Ramos (cell line): ENCODE measurements around the gene CORO1C.

Source experiments
- in situ Hi-C: fragments of 300-500 bp; cut with MboI; formaldehyde crosslinking; loops from one replicate; pipeline ENCODE4 v1.14.3; 2022; ENCODE audit warnings: low sequenced_read_pairs; ENCODE audit not compliant: unreplicated experiment

CORO1C gene

GRCh38 chr12:108700833-108701541, 30.3 kb downstream of the CORO1C start:
- in situ Hi-C loops, result no loop called here

GRCh38 chr12:108699955-108700563, 31.3 kb downstream of the CORO1C start:
- in situ Hi-C loops, result no loop called here

DNA sequence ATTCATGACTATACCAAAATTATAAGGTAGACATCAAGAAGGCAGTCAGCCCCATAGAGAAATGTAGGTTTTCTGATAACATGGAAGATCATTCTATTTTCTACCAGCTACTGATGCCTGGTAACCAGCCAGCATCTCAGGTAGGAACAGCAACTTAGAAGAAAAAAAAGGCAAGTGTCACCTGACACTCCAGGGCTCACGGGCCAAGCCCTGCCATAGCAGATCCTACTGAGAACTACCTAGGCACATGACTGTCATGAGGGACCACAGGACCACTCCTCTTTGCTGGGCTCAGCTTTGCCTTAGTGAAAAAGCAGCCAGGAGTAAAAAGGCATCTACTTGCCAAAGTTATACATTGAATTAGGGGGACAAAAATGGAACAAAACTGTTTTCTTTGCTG, 33.4 kb downstream of the CORO1C start:
- in situ Hi-C loops, result no loop called here

DNA sequence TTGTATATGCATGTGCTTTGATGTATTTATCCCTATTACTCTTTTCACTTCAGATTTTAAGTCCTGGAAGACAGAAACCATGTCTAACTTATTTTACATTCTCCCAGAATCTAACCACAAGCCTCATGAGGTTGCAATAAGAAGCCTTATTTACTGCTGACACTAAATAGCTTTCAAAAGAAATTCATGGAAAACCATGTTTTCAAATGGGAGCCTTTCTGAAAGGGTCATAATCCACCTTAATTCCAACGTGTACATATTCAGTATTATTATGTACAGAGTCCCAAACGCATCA, 34.4 kb downstream of the CORO1C start:
- in situ Hi-C loops, result no loop called here

GRCh38 chr12:108696111-108696995, 35.0 kb downstream of the CORO1C start:
- in situ Hi-C loops, result no loop called here

- in situ Hi-C loops, result no loop called here
These were observed 36.5 kb downstream of the CORO1C start for GRCh38 chr12:108694812-108695278.

DNA sequence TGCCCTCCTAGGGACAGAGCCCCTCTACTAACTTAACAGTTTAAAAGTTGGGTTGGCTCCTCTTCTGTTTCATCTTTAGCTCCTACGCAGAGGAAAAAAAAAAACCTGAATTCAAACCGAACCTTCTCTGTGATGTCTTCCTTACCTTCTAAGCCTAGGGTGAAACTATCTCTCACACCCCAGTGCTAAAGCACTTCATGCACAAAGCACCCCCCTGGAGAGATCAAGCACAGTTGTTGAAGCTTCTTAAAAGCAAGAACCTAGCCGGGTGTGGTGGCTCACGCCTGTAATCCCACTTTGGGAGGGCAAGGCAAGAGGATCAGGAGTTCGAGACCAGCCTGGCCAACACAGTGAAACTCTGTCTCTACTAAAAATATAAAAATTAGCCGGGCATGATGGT, 37.6 kb downstream of the CORO1C start:
- in situ Hi-C loops, result no loop called here

GRCh38 chr12:108693186-108693730, 38.1 kb downstream of the CORO1C start:
- in situ Hi-C loops, result no loop called here

GRCh38 chr12:108691998-108692808, 39.1 kb downstream of the CORO1C start:
- in situ Hi-C loops, result no loop called here

GRCh38 chr12:108691175-108691997, 39.9 kb downstream of the CORO1C start:
- in situ Hi-C loops, result no loop called here

GRCh38 chr12:108690542-108691174, 40.7 kb downstream of the CORO1C start:
- in situ Hi-C loops, result no loop called here

DNA sequence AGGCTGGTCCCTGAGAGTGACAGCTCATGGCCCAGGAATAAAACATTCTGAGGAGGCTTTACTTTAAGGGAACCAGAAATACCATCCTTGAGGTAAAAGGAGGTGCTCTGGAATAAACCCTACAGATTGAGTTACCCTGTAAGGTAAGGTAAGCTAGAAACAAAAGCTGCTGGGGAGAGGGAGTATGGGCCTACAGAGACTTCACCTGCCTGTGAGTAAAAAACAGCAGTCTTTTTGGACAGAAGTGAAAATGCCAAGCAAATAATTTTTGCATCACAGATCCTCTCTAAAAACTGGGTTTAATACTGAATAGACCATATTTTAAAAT, 41.2 kb downstream of the CORO1C start:
- in situ Hi-C loops, result no loop called here

GRCh38 chr12:108689314-108690190, 41.8 kb downstream of the CORO1C start:
- in situ Hi-C loops, result no loop called here

- in situ Hi-C loops, result no loop called here
These were observed 44.5 kb downstream of the CORO1C start for GRCh38 chr12:108686780-108687179.

DNA sequence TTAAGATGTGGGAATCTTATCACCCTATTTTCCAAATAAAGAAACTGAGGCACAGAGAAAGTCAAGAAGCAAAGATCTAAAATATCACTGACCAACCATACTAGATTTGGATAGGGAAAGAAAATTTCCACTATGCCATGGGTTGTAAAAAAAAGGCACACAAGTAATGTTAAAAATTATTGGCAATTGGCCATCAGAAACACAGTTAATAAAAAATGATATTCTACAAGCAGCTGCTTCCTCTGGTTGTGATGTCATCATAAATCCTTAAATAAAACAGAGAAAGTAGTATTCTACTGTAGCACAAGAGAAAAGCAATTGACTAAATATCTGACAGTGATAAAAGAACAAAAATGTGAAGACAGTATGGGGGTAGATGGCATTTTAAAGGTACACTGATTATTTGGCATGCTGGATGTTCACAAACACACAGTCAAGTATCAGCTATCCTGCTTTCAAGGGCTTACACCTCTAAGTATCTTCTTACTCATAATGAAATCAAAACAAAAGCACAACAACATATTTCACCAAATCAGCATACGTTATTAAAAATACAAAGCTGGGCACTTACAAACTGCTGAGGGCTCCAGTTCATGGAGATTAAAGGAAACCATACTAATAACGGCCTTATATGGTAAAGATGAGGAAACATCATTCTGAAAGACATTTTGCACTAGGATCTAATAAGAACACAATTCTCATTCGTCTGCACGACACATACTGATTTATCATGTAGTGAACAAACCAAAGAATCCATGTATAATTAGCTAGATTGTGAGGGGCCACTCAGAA, 45.7 kb downstream of the CORO1C start:
- in situ Hi-C loops, result no loop called here

- in situ Hi-C loops, result no loop called here
These were observed 47.3 kb downstream of the CORO1C start for GRCh38 chr12:108683906-108684556.

DNA sequence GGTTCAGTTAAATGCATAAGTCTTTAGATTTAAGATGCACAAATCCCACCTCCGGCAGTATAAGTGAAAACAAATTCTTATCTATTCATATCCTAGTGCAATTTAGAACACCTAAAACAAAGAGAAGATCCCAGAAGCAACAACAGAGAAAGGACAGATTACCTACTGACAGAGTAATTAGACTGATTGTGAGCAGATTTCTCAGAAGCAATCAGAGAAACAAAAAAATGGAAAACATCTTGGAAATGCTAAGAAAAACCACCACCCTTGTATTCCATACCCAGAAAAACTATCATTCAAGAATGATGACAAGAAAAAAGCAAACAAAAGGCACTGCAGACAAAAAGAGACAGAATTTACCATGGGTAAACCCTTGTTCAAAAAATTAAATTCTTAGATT, 50.0 kb downstream of the CORO1C start:
- in situ Hi-C loops, result no loop called here
